ENCODE measurements around the gene REEP1.
"Not testable (repeated sequence)": the region's sequence is repeated elsewhere in the genome, so short reads cannot be mapped to it uniquely, and the experiment has no call there.

The REEP1 gene

GRCh38 chr2:86337244-86337835 lies at the start of gene REEP1:
REEP1 (minus strand) TSS chr2:86337626; CDS start chr2:86337510, 116 bp downstream.
- peak; percentile 28 for DNase-seq

- DNase-seq: no peak
These were observed 46.4 kb upstream of the REEP1 start for GRCh38 chr2:86383844-86384243.

- no peak for DNase-seq
These were observed 45.3 kb upstream of the REEP1 start for GRCh38 chr2:86382698-86383097.

GRCh38 chr2:86382108-86382507 lies 44.7 kb upstream of the REEP1 start:
- DNase-seq: no peak

GRCh38 chr2:86378469-86378868 lies 41.0 kb upstream of the REEP1 start:
- no peak for DNase-seq

GRCh38 chr2:86375623-86376022 lies 38.2 kb upstream of the REEP1 start:
- no peak for DNase-seq

- no peak for DNase-seq
These were observed 35.4 kb upstream of the REEP1 start for GRCh38 chr2:86372641-86373502.

GRCh38 chr2:86372133-86372532 lies 34.7 kb upstream of the REEP1 start:
- no peak for DNase-seq

GRCh38 chr2:86371527-86371926 lies 34.1 kb upstream of the REEP1 start:
- DNase-seq: no peak

GRCh38 chr2:86370579-86370978 lies 33.2 kb upstream of the REEP1 start:
- DNase-seq: no peak

GRCh38 chr2:86368161-86368824 lies 30.9 kb upstream of the REEP1 start:
- DNase-seq: peak; percentile 55

- DNase-seq: no peak
These were observed 30.0 kb upstream of the REEP1 start for GRCh38 chr2:86367499-86367777.

GRCh38 chr2:86366651-86367498 lies 29.4 kb upstream of the REEP1 start:
- no peak for DNase-seq

- DNase-seq: no peak
These were observed 27.5 kb upstream of the REEP1 start for GRCh38 chr2:86364894-86365293.

GRCh38 chr2:86360776-86361175 lies 23.4 kb upstream of the REEP1 start:
- DNase-seq: no peak

GRCh38 chr2:86358957-86359356 lies 21.5 kb upstream of the REEP1 start:
- DNase-seq: no peak

- DNase-seq: no peak
These were observed 20.1 kb upstream of the REEP1 start for GRCh38 chr2:86357392-86357963.

GRCh38 chr2:86352727-86353221 lies 15.3 kb upstream of the REEP1 start:
- no peak for DNase-seq

GRCh38 chr2:86352137-86352726 lies 14.8 kb upstream of the REEP1 start:
- peak; percentile 14 for DNase-seq

GRCh38 chr2:86350751-86351150 lies 13.3 kb upstream of the REEP1 start:
- no peak for DNase-seq

- DNase-seq: no peak
These were observed 10.0 kb upstream of the REEP1 start for GRCh38 chr2:86347401-86347800.

GRCh38 chr2:86345783-86346370 lies 8.5 kb upstream of the REEP1 start:
- not testable (repeated sequence) for DNase-seq

Data from activated CD4-positive, alpha-beta T cell treated with anti-CD3 and anti-CD28 coated beads for 48 hours (primary cell).